Activated CD8-positive, alpha-beta memory T cell treated with anti-CD3 and anti-CD28 coated beads, Interleukin-2, amount 50 U/mL, for 1 hour (primary cell): Measurements from ENCODE around the gene PLEKHG4B.

ENCODE experiments used
- DNase-seq: peaks from one replicate; pipeline ENCODE4 v3.0.0-alpha.2; 2020; ENCODE audit errors: extremely low read depth

The PLEKHG4B gene

GRCh38 chr5:129148-129547, 37.2 kb downstream of the PLEKHG4B start:
- no peak for DNase-seq

- no peak for DNase-seq
Measured at GRCh38 chr5:129820-130219, 37.9 kb downstream of the PLEKHG4B start.

- no peak for DNase-seq
Measured at GRCh38 chr5:130601-131131, 38.7 kb downstream of the PLEKHG4B start.

DNA sequence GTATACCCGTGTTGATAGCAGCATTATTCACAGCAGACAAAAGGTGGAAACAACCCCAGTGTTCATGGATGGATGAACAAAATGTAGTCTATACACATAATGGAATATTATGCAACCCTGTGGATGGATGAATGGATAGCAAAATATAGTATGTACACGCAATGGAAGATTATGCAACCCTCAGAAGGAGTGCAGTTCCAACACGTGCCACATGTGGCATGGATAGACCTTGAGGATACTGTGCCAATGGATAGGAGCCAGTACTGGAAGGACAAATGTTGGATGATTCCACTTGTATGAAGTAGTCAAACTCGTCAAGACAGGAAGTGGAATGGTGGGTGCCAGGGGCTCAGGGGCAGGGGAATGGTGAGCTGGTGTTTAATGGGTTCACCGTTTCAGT, 44.9 kb downstream of the PLEKHG4B start:
- DNase-seq: no peak

GRCh38 chr5:137741-138140, 45.8 kb downstream of the PLEKHG4B start:
- no peak for DNase-seq

DNA sequence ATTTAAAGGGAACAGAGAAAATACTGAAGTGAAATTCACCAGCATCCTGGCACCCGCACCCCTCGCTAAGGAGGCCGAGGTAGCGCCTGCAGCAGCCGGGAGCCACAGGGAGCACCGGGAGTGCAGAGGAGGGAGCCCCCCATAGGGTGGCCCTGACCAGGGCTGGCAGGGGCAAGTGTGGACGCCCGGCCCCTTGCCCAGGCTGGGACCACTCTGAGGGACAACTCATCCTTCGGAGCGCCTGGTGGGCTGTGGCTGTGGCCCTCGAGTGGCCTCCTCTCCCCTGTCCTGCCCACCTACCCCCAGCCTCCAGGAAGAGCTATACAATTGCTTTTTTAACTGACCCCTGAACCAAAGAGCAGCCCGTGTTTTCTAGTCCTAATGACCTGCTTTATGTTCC, 47.0 kb downstream of the PLEKHG4B start:
- no peak for DNase-seq

DNA sequence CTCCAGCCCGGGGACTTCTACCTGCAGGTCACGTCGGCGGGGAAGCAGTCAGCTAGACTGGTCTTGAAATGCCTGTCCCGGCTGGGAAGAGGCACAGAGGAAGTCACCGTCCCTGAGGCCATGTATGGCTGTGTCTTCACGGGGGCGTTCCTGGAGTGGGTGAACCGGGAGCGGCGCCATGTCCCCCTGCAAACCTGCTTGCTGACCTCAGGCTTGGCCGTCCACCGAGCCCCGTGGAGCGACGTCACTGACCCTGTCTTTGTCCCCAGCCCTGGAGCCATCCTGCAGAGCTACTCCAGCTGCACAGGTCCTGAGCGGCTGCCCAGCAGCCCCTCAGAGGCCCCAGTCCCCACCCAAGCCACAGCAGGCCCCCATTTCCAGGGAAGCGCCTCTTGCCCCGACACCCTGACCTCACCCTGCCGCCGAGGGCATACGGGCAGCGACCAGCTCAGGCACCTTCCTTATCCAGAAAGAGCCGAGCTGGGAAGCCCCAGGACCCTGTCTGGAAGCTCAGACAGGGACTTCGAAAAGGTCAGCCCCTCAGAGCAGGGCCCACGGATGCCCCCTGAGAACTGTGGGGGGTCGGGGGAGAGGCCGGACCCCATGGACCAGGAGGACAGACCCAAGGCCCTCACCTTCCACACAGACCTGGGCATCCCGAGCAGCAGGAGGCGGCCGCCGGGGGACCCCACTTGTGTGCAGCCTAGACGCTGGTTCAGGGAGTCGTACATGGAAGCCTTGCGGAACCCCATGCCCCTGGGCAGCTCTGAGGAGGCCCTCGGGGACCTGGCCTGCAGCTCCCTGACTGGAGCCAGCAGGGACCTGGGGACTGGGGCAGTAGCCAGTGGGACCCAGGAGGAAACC, 47.8 kb downstream of the PLEKHG4B start:
- DNase-seq: no peak

GRCh38 chr5:140443-140829, 48.5 kb downstream of the PLEKHG4B start:
- DNase-seq: no peak

- no peak for DNase-seq
Measured at GRCh38 chr5:141211-141610, 49.2 kb downstream of the PLEKHG4B start.

GRCh38 chr5:141761-142160, 49.8 kb downstream of the PLEKHG4B start:
- no peak for DNase-seq

GRCh38 chr5:142246-142810, 50.4 kb downstream of the PLEKHG4B start:
- no peak for DNase-seq

DNA sequence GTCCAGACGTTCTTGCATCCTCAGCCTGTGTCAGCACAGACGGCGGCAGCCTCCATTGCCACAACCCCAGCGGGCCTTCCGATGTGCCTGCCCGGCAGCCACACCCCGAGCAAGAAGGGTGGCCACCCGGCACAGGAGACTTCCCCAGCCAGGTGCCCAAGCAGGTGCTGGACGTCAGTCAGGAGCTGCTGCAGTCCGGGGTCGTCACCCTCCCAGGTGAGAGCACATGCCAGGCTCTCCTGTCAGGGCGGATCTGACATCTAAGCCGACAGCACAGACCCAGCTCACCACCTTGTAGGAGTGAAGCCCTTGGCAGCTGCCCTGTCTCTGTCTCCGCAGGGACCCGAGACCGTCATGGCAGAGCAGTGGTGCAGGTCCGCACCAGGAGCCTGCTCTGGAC, 51.1 kb downstream of the PLEKHG4B start:
- DNase-seq: no peak

GRCh38 chr5:144941-145340, 53.0 kb downstream of the PLEKHG4B start:
- no peak for DNase-seq

DNA sequence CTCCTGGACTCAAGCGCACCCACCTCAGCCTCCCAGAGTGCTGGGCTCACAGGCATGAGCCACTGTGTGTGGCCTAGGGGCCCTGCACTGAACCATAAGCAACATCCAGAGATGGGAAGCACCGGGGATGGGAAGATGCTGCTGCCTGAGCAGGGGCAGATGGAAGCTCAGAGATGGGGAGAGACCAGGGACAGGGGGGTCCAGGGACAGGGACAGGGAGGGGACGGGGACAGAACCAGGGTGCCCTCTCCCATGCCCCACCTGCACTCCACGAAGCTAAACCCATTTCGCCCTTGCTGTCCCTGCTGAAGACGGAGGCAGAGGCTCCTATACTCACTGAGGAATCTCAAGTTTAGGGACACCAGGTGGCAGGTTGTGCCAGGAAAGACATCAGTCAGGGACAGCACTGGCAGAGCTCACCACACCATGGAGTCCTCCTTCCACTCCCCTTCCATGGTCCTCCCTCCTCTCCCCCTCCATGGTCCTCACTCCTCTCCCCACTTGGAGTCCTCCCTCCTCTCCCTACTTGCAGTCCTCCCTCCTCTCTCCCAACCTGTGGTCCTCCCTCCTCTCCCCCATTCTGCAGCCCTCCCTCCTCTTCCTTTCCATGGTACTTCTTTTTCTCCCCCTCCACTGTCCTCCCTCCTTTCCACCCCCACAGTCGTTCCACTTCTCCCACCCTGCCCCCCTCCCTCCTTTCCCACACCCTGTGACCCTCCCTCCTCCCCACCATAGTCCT, 53.8 kb downstream of the PLEKHG4B start:
- DNase-seq: no peak

DNA sequence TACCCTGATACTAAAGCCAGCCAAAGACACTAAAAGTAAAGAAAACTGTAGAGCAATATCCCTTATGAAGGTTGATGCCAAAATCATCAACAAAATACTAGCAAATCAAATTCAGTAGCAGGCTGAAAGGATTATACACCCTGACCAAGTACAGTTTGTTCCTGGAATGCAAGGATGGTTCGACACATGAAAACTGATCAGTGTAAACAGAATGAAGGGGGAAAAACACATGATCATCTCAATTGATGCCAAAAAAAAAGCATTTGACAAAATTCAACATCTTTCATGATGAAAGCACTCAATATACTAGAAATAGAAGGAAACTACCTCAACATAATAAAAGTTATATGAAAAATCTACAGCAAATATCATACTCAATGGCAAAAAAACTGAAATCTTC, 55.8 kb downstream of the PLEKHG4B start:
- no peak for DNase-seq

DNA sequence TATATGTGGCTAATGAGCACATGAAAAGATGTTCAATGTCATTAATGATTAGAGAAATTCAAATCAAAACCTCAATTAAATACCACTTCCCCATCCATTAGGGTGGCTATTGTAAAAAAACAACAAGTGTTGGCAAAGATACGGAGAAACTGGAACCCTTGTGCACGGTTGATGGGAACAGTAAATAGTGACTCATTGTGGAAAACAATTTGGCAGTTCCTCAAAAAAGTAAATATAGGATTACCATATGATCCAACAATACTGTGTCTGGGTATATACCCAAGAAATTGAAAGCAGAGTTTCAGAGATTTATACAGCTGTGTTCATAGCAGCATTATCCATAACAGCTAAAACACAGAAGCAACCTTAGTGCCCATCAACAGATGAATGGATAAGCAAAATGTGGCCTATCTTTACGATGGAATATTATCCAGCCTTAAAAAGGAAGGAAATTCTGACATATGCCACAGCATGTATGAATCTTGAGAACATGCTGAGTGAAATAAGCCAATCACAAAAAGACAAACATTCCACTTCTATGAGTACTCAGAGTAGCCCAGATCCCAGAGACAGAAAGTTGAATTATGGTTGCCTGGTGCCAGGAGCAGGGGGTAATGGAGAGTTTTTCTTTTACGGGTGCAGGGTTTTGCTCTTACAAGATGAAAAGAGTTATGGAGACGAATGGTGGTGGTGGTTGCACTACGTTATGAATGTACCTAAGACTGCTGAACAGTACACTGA, 57.9 kb downstream of the PLEKHG4B start:
- DNase-seq: no peak

DNA sequence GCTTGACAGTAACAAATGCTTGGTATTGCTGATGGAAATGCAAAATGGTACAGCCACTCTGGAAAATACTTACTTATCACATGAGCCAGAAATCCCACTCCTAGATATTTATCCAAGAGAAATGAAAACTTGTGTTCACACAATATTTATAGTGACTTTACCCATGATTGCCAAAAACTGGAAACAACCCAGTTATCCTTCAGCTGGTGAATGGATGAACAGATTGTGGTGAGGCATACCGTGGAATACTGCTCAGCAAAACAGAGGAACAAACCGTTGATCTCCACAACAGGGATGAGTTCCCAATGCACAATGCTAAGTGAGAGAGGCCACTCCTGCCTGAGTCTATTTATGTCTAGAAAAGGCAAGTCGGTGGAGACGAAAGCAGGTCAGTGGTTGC, 58.8 kb downstream of the PLEKHG4B start:
- no peak for DNase-seq

DNA sequence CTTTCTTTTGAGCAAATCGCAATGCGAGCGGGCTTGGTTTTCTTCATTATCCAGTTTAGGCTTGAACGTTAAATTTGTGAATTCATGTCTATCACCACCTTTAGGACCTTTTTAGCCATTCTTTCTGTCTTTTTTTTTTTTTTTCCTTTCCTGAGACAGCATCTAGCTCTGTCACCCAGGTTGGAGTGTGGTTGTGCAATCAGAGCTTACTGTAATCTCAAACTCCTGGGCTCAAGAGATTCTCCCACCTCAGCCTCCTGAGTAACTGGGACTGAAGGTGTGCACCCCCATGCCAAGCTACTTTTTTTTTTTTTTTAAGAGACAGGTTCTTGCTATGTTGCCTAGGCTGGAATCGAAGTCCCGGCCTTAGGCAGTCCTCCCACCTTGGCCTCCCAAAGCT, 60.1 kb downstream of the PLEKHG4B start:
- DNase-seq: no peak

GRCh38 chr5:153256-153655, 61.3 kb downstream of the PLEKHG4B start:
- no peak for DNase-seq

GRCh38 chr5:154236-154635, 62.3 kb downstream of the PLEKHG4B start:
- no peak for DNase-seq

DNA sequence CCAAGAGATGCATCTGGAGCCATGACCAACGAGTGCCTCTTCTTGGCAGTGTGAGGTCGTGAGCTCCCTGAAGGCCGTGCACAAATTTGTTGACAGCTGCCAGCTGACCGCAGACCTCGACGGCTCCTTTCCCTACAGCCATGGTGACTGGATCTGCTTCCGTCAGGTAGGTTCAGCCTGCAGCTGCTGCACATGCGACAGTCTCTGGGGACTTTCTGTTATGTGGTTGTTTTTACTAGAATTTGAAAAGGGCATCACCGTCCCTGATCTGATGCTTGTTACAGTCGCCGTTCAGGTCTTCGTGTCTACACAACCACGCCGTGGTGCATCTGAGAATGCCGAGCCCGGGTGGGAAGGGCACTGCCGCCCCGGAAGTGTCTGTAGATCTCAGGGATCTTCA, 62.9 kb downstream of the PLEKHG4B start:
- no peak for DNase-seq
